GM10266 (cell line): ENCODE measurements around the gene SNRPD2.

Experiments
- DNase-seq: peaks from one replicate; pipeline ENCODE4 v3.0.0; 2012; ENCODE audit errors: extremely low spot score
- CTCF ChIP-seq: IDR thresholded peaks from 2 replicates; pipeline ENCODE4 v1.5.1; 2012; ENCODE audit warnings: mild to moderate bottlenecking, low read depth; ENCODE audit not compliant: control insufficient read depth, insufficient read depth; ENCODE audit errors: missing control alignments

SNRPD2 gene

GRCh38 chr19:45640849-45641273, 50.9 kb downstream of the SNRPD2 start:
- DNase-seq, result no peak
- TF ChIP-seq CTCF, result no peak

- DNase-seq, result peak; percentile 71
- peak; percentile 38 for TF ChIP-seq CTCF
These were observed 52.6 kb downstream of the SNRPD2 start, which contains the start of gene EML2 for GRCh38 chr19:45638930-45639729. EML2 (minus strand) TSS chr19:45639397; CDS start chr19:45639376, 21 bp downstream.

- DNase-seq, result no peak
- no peak for TF ChIP-seq CTCF
These were observed 53.7 kb downstream of the SNRPD2 start for GRCh38 chr19:45637890-45638667.
